Measurements from ENCODE around the gene MAD2L1BP. TPM values are rescaled to one million over a fixed set of nuclear protein-coding genes. Genes with fewer than 3 reads are reported as not detected.

Gene MAD2L1BP
- total and polyA plus RNA-seq, 2 of the 13 experiments (the other 11 are each of a cell fraction or from before 2014, with no cell fraction given), result 54.2 to 55.5 TPM

DNA sequence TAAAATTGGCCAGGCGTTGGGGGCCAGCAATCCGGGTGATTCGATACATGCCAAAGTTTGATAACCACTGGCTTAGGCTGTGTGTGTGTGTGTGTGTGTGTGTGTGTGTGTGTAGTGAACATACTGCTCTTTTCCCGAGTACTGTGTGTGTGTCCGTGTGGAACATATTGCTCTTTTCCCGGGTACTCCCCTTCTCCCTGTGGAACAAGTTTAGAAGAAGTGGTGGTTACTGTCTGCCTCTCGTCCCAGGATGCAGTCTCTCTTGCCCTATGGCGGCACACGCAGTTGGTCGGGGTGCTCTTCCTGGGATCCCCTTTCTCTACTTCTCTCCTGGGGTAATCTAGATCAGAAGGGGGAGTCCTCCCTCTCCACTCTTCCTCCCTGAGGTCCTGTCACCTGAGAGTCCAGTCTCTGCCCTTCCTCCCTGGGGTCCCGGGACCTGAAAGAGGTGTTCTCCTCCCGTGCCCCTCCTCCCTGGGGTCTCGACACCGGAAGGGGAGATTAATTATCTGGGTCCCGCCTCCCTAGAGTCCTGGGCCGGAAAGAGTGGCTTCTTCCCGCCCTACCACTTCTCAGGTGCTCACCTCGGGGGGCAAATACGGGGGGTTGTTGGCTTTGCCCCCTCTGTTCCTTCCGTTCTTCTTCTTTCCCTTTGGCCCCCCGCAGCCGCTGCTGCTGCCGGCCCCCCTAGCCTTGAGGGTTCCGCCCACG lies 7.1 kb upstream of the MAD2L1BP start (continued):
- TF ChIP-seq, protein P1, sequence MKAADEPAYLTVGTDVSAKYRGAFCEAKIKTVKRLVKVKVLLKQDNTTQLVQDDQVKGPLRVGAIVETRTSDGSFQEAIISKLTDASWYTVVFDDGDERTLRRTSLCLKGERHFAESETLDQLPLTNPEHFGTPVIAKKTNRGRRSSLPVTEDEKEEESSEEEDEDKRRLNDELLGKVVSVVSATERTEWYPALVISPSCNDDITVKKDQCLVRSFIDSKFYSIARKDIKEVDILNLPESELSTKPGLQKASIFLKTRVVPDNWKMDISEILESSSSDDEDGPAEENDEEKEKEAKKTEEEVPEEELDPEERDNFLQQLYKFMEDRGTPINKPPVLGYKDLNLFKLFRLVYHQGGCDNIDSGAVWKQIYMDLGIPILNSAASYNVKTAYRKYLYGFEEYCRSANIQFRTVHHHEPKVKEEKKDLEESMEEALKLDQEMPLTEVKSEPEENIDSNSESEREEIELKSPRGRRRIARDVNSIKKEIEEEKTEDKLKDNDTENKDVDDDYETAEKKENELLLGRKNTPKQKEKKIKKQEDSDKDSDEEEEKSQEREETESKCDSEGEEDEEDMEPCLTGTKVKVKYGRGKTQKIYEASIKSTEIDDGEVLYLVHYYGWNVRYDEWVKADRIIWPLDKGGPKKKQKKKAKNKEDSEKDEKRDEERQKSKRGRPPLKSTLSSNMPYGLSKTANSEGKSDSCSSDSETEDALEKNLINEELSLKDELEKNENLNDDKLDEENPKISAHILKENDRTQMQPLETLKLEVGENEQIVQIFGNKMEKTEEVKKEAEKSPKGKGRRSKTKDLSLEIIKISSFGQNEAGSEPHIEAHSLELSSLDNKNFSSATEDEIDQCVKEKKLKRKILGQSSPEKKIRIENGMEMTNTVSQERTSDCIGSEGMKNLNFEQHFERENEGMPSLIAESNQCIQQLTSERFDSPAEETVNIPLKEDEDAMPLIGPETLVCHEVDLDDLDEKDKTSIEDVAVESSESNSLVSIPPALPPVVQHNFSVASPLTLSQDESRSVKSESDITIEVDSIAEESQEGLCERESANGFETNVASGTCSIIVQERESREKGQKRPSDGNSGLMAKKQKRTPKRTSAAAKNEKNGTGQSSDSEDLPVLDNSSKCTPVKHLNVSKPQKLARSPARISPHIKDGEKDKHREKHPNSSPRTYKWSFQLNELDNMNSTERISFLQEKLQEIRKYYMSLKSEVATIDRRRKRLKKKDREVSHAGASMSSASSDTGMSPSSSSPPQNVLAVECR (CRISPR knock-in tag; IDR thresholded peaks at IDR 0.05; ENCODE audit: borderline replicate concordance), result no peak; the same call in 1 of the 2 replicates
- TF ChIP-seq, protein P2, sequence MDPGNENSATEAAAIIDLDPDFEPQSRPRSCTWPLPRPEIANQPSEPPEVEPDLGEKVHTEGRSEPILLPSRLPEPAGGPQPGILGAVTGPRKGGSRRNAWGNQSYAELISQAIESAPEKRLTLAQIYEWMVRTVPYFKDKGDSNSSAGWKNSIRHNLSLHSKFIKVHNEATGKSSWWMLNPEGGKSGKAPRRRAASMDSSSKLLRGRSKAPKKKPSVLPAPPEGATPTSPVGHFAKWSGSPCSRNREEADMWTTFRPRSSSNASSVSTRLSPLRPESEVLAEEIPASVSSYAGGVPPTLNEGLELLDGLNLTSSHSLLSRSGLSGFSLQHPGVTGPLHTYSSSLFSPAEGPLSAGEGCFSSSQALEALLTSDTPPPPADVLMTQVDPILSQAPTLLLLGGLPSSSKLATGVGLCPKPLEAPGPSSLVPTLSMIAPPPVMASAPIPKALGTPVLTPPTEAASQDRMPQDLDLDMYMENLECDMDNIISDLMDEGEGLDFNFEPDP (CRISPR knock-in tag; conservative IDR thresholded peaks at IDR 0.05), result no peak
- TF ChIP-seq, protein P3, sequence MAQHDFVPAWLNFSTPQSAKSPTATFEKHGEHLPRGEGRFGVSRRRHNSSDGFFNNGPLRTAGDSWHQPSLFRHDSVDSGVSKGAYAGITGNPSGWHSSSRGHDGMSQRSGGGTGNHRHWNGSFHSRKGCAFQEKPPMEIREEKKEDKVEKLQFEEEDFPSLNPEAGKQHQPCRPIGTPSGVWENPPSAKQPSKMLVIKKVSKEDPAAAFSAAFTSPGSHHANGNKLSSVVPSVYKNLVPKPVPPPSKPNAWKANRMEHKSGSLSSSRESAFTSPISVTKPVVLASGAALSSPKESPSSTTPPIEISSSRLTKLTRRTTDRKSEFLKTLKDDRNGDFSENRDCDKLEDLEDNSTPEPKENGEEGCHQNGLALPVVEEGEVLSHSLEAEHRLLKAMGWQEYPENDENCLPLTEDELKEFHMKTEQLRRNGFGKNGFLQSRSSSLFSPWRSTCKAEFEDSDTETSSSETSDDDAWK (CRISPR knock-in tag; IDR thresholded peaks at IDR 0.05), result no peak
- no peak for TF ChIP-seq MAFK (conservative IDR thresholded peaks at IDR 0.05 in 1 of 2, IDR thresholded peaks at IDR 0.05 in 1 of 2; ENCODE audit: low read length in 2 of 2)
- TF ChIP-seq EZH2 (conservative IDR thresholded peaks at IDR 0.05; ENCODE audit: low read depth, low read length), result no peak
- TF ChIP-seq, protein P4, sequence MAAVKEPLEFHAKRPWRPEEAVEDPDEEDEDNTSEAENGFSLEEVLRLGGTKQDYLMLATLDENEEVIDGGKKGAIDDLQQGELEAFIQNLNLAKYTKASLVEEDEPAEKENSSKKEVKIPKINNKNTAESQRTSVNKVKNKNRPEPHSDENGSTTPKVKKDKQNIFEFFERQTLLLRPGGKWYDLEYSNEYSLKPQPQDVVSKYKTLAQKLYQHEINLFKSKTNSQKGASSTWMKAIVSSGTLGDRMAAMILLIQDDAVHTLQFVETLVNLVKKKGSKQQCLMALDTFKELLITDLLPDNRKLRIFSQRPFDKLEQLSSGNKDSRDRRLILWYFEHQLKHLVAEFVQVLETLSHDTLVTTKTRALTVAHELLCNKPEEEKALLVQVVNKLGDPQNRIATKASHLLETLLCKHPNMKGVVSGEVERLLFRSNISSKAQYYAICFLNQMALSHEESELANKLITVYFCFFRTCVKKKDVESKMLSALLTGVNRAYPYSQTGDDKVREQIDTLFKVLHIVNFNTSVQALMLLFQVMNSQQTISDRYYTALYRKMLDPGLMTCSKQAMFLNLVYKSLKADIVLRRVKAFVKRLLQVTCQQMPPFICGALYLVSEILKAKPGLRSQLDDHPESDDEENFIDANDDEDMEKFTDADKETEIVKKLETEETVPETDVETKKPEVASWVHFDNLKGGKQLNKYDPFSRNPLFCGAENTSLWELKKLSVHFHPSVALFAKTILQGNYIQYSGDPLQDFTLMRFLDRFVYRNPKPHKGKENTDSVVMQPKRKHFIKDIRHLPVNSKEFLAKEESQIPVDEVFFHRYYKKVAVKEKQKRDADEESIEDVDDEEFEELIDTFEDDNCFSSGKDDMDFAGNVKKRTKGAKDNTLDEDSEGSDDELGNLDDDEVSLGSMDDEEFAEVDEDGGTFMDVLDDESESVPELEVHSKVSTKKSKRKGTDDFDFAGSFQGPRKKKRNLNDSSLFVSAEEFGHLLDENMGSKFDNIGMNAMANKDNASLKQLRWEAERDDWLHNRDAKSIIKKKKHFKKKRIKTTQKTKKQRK (IDR thresholded peaks at IDR 0.05; ENCODE audit: low read length), result no peak
- TF ChIP-seq ATRX (CRISPR knock-in tag; IDR thresholded peaks at IDR 0.05; ENCODE audit: borderline replicate concordance), result no peak
- TF ChIP-seq SP2 (CRISPR knock-in tag; IDR thresholded peaks at IDR 0.05), result peak; percentile 18
- TF ChIP-seq ZNF496 (CRISPR knock-in tag; IDR thresholded peaks at IDR 0.05; ENCODE audit: insufficient replicate concordance), result no peak
- TF ChIP-seq ZNF251 (CRISPR knock-in tag; IDR thresholded peaks at IDR 0.05), result no peak
- TF ChIP-seq PITX1 (CRISPR knock-in tag; IDR thresholded peaks at IDR 0.05), result peak; percentile 78; the same call in 1 of the 2 replicates
- no peak for TF ChIP-seq MBD4 (IDR thresholded peaks at IDR 0.05; ENCODE audit: borderline replicate concordance, low read length)
